Measurements from ENCODE around the gene YDJC.

DNA sequence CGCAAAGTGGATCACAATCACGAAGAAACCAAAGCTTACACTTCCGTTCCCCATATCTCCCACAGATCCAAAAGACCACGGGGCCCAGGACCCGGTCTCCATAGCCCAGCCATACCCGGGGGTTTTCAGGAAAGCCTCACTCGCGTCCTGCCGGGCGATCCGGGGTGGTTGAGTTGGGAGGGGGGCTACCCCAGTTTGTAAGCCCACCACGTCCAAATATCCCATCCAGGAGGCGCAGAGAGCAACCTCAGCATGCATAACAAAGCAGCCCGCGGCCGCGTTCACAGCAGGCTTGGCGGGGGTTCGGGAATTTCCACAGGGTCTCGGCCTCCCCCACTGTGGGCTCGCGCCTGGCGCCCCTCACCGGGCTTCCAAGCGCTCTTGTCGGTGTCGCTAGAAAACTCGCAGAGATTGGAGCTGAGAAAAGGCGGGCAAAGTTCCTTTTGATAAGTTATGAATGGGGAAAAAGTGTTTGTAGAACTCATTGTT lies 21.7 kb upstream of the YDJC start:
- no peak for TF ChIP-seq POLR2A (IDR thresholded peaks at IDR 0.05)
- TF ChIP-seq, protein P1, sequence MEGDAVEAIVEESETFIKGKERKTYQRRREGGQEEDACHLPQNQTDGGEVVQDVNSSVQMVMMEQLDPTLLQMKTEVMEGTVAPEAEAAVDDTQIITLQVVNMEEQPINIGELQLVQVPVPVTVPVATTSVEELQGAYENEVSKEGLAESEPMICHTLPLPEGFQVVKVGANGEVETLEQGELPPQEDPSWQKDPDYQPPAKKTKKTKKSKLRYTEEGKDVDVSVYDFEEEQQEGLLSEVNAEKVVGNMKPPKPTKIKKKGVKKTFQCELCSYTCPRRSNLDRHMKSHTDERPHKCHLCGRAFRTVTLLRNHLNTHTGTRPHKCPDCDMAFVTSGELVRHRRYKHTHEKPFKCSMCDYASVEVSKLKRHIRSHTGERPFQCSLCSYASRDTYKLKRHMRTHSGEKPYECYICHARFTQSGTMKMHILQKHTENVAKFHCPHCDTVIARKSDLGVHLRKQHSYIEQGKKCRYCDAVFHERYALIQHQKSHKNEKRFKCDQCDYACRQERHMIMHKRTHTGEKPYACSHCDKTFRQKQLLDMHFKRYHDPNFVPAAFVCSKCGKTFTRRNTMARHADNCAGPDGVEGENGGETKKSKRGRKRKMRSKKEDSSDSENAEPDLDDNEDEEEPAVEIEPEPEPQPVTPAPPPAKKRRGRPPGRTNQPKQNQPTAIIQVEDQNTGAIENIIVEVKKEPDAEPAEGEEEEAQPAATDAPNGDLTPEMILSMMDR (IDR thresholded peaks at IDR 0.05) = no peak
